Endothelial cell of umbilical vein (primary cell): ENCODE measurements around the gene RIMS4. TPM values are rescaled to one million over a fixed set of nuclear protein-coding genes. Genes with fewer than 3 reads are reported as not detected.
A peak's percentile ranks its signal among the peaks of the same experiment; 100 is the strongest.

Source experiments
- BruUV-seq: library from RNA; stranded (reverse); fragments of 400-500 nt; replicated peaks from 2 replicates; lab custom pipeline; 2021; lab: Mats Ljungman, UMichigan
- CTCF ChIA-PET: fragments of 300-600, 350-600 bp; sonication (Branson Sonifier 250); formaldehyde crosslinking; loops from one replicate; lab custom pipeline; 2021; ENCODE audit warnings: antibody characterized with exemption, inconsistent platforms; lab: Charles Lee
- POLR2A ChIA-PET: fragments of 300-600, 350-600 bp; sonication (Branson Sonifier 250); formaldehyde crosslinking; loops from one replicate; lab custom pipeline; 2021; ENCODE audit warnings: antibody characterized with exemption, inconsistent platforms; lab: Charles Lee
- DNase-seq: peaks from one replicate; pipeline ENCODE4 v3.0.0-alpha.2; 2011; ENCODE audit warnings: low read depth, low spot score
- FAIRE-seq: peaks from 2 replicates; lab custom pipeline; 2011; peaks lifted over from hg19 to GRCh38; lab: Jason Lieb, UNC
- H2AFZ ChIP-seq: 2 replicates; pipeline ENCODE4 v1.6.0; 2012; ENCODE audit warnings: low read depth, low read length, control low read depth, inconsistent platforms
- H3K27ac ChIP-seq: 2 replicates; pipeline ENCODE4 v1.5.1; 2011; ENCODE audit warnings: low read depth, mild to moderate bottlenecking, control low read depth, low read length, moderate library complexity; ENCODE audit not compliant: insufficient read depth
- H3K27me3 ChIP-seq, 2 experiments: 2 replicates each; pipeline versions ENCODE4 v1.6.0 to v1.6.1; 2011; ENCODE audit warnings: low read length in 2 of 2, mixed read lengths in 1 of 2; ENCODE audit not compliant: control insufficient read depth in 2 of 2, insufficient read depth in 2 of 2
- H3K36me3 ChIP-seq, 2 experiments: 2 replicates in 1 of 2; 3 replicates in 1 of 2; pipeline ENCODE4 v1.5.1; 2011; ENCODE audit warnings: low read length in 2 of 2, mild to moderate bottlenecking in 1 of 2, moderate library complexity in 1 of 2; ENCODE audit not compliant: control insufficient read depth in 2 of 2, insufficient read depth in 2 of 2; ENCODE audit errors: extremely low read depth in 1 of 2
- H3K4me1 ChIP-seq: 3 replicates; pipeline ENCODE4 v1.5.1; 2011; ENCODE audit warnings: mild to moderate bottlenecking, low read length; ENCODE audit not compliant: control insufficient read depth, insufficient read depth; ENCODE audit errors: extremely low read depth
- H3K4me2 ChIP-seq: 2 replicates; pipeline ENCODE4 v1.6.1; 2011; ENCODE audit warnings: low read length, control low read depth, mixed read lengths; ENCODE audit not compliant: insufficient read depth
- H3K4me3 ChIP-seq, 3 experiments: fragments of 200-600 bp in 1 of 3; sonication (generic), shearing (Covaris generic) in 1 of 3; replicated peaks in 1 of 3; 2 replicates each; pipeline ENCODE4 v1.5.1; 2011 to 2016; ENCODE audit warnings: control low read depth in 3 of 3, low read length in 3 of 3, mild to moderate bottlenecking in 2 of 3, inconsistent platforms in 1 of 3, low read depth in 1 of 3, moderate library complexity in 1 of 3; ENCODE audit not compliant: insufficient read depth in 1 of 3
- H3K79me2 ChIP-seq: 2 replicates; pipeline ENCODE4 v1.6.0; 2012; ENCODE audit warnings: low read length, inconsistent platforms; ENCODE audit not compliant: control insufficient read depth, insufficient read depth
- H3K9ac ChIP-seq: replicated peaks from 2 replicates; pipeline ENCODE3; 2011; ENCODE audit warnings: low read length, control low read depth; ENCODE audit not compliant: insufficient read depth; ENCODE audit errors: extremely low read depth
- H3K9me1 ChIP-seq: replicated peaks from 3 replicates; pipeline ENCODE4 v1.6.0; 2011; ENCODE audit warnings: mild to moderate bottlenecking, low read length; ENCODE audit not compliant: control insufficient read depth, insufficient read depth; ENCODE audit errors: extremely low read depth
- H3K9me3 ChIP-seq: replicated peaks from 2 replicates; pipeline ENCODE4 v1.5.1; 2012; ENCODE audit warnings: low read length, inconsistent platforms; ENCODE audit not compliant: control insufficient read depth, insufficient read depth
- H4K20me1 ChIP-seq: replicated peaks from 2 replicates; pipeline ENCODE3; 2011; ENCODE audit warnings: mild to moderate bottlenecking, low read length; ENCODE audit not compliant: control insufficient read depth, insufficient read depth; ENCODE audit errors: extremely low read depth
- CTCF ChIP-seq, 2 donors: IDR thresholded peaks; 1 replicate in 1 of 2; 2 replicates in 1 of 2; pipeline ENCODE4 v1.5.1; 2011; ENCODE audit warnings: low read length in 2 of 2, mild to moderate bottlenecking in 2 of 2, moderate library complexity in 2 of 2, control low read depth in 1 of 2, inconsistent platforms in 1 of 2, low read depth in 1 of 2; ENCODE audit not compliant: insufficient read depth in 1 of 2; ENCODE audit errors: extremely low read depth in 1 of 2
- FOS ChIP-seq: IDR thresholded peaks from 2 replicates; pipeline ENCODE4 v1.6.1; 2011; ENCODE audit warnings: mild to moderate bottlenecking, low read length, moderate library complexity, borderline replicate concordance; ENCODE audit not compliant: insufficient read depth
- GATA2 ChIP-seq: IDR thresholded peaks from 2 replicates; pipeline ENCODE4 v1.7.0; 2011; ENCODE audit warnings: low read depth, mild to moderate bottlenecking, moderate library complexity, mixed read lengths, low read length; ENCODE audit not compliant: insufficient read length, insufficient read depth
- JUN ChIP-seq: IDR thresholded peaks from 2 replicates; pipeline ENCODE4 v1.6.1; 2011; ENCODE audit warnings: borderline replicate concordance, low read depth; ENCODE audit not compliant: insufficient read length, insufficient read depth
- MYC ChIP-seq: IDR thresholded peaks from one replicate; pipeline ENCODE4 v1.6.1; 2011; ENCODE audit warnings: mild to moderate bottlenecking, low read depth, low read length
- POLR2A ChIP-seq: IDR thresholded peaks from 2 replicates; pipeline ENCODE4 v1.6.1; 2012; ENCODE audit warnings: low read depth, mild to moderate bottlenecking, control low read depth, low read length
- POLR2AphosphoS5 ChIP-seq: IDR thresholded peaks from 2 replicates; pipeline ENCODE4 v1.6.1; 2012; ENCODE audit warnings: low read depth, mild to moderate bottlenecking, control low read depth, low read length, moderate library complexity; ENCODE audit not compliant: insufficient read depth
- dilution Hi-C: fragments of 300-500 bp; cut with MboI; formaldehyde crosslinking; loops from one replicate; pipeline ENCODE4 v1.15.0; 2019; ENCODE audit warnings: low sequenced_read_pairs; ENCODE audit not compliant: extremely low pct_ligation_motif_present
- intact Hi-C: fragments of 100-400 bp; cut with micrococcal nuclease; formaldehyde crosslinking; loops from one replicate; pipeline ENCODE4 v1.10.0; 2022
- polyA plus RNA-seq, 4 experiments: library from polyadenylated mRNA; depleted of rRNA in 3 of 4; stranded (reverse) in 3 of 4; unstranded in 1 of 4; fragments of >200 nt; gene quantifications; 2 replicates each; pipeline versions ENCODE4 v1.2.1 to v1.2.3, GENCODE V29; 2011 to 2012; ENCODE audit warnings: missing spikeins in 1 of 4
- total RNA-seq: library from RNA; stranded (reverse); gene quantifications from 2 replicates; pipeline ENCODE4 v1.2.3, GENCODE V29; 2021

The RIMS4 gene
- total and polyA plus RNA-seq, 2 donors (not counting 3 experiments of a cell fraction or from before 2014, with no cell fraction given): not detected

GRCh38 chr20:44728801-44729443 is 81.4 kb downstream of the RIMS4 start:
- H3K4me3 ChIP-seq: no peak overlapping the region
- no peak for TF ChIP-seq POLR2AphosphoS5
- TF ChIP-seq JUN: peak; percentile 28
- no peak for TF ChIP-seq MYC
- TF ChIP-seq CTCF (IDR thresholded peaks at IDR 0.05; ENCODE audit: extremely low read depth in 1 of 2, insufficient read depth in 1 of 2, low read depth in 1 of 2, low read length in 2 of 2): no peak
- TF ChIP-seq GATA2: no peak
- TF ChIP-seq FOS: no peak
- no peak for TF ChIP-seq POLR2A
- no peaks in the 10 kb centered on the region for H3K27me3 ChIP-seq
- POLR2A ChIA-PET: interaction anchor here (0.6 kb wide), 1 partner anchor 1191 kb away, joined by 8 read pairs; no protein-coding TSS in a partner anchor
- H2AFZ ChIP-seq: no peak overlapping the region
- H3K36me3 ChIP-seq: no peaks in the 10 kb centered on the region
- FAIRE-seq (peak; percentile 79), DNase-seq (peak; percentile 90)
- intact Hi-C loops: no loop called here
- H3K4me1 ChIP-seq: peaks cover 12% of the 10 kb centered on the region
- H3K9me3 ChIP-seq: no peaks in the 10 kb centered on the region
- H3K79me2 ChIP-seq: no peaks in the 10 kb centered on the region
- no peaks in the 10 kb centered on the region for H4K20me1 ChIP-seq
- peak overlapping the region; percentile 1 for H3K4me2 ChIP-seq
- BruUV-seq: no TSS peak
- dilution Hi-C loops: no loop called here
- peak overlapping the region; percentile 22 for H3K27ac ChIP-seq
- CTCF ChIA-PET: interaction anchor here (0.8 to 7.5 kb wide), 3 partner anchors 23 to 72 kb away, joined by 3 to 310 read pairs (median 5); no protein-coding TSS in a partner anchor
- no peak overlapping the region for H3K9ac ChIP-seq
- H3K9me1 ChIP-seq: no peaks in the 10 kb centered on the region
